GM19455 (cell line): ENCODE data around the gene SLC9A3.
"Not testable (repeated sequence)": the region's sequence is repeated elsewhere in the genome, so short reads cannot be mapped to it uniquely, and the experiment has no call there.

Experiments used
- ATAC-seq: cut with Tn5 transposase; IDR thresholded peaks from one replicate; pipeline ENCODE4 v1.9.1; 2021; ENCODE audit not compliant: unreplicated experiment

The SLC9A3 gene

DNA sequence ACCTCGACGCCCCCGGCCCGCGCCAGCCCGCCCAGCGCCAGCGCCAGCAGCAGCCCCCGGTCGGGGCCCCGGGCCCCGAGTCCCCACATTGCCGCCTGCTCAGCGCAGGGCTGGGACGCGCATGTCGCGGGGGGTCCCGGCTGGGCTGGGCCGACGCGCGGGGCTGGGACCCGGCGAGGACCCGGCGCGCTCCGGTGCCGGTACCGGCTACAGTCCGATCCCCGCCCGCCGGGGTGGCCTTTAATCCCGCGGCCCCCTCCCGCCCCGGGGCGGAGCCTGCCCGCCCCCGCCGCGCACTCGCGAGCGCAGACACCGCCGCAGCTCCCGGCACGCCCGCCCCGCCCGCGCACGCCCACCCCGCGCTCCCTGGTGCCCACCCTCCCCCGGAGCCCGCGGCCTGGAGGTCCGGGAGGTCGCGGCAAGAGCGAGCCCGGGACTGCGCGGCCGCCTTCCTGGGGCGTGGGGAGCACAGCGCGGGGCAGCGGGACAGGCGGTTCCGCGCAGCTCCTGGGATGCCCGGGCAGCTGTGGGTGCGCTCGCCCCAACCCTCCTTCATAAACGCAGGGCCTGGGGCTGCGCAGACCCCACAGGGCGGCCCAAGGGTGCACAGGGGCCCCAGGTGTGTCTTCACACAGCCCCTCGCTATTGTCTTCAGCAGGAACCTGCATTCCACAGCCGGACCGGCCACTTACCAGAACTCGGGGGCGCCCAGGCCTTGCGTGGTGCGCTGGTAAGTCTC lies at the start of gene SLC9A3:
SLC9A3 (minus strand) TSS at position 216 of the 739 bp plus-strand sequence.
- ATAC-seq = no peak

GRCh38 chr5:573976-574375 lies 49.7 kb upstream of the SLC9A3 start:
- ATAC-seq = no peak

DNA sequence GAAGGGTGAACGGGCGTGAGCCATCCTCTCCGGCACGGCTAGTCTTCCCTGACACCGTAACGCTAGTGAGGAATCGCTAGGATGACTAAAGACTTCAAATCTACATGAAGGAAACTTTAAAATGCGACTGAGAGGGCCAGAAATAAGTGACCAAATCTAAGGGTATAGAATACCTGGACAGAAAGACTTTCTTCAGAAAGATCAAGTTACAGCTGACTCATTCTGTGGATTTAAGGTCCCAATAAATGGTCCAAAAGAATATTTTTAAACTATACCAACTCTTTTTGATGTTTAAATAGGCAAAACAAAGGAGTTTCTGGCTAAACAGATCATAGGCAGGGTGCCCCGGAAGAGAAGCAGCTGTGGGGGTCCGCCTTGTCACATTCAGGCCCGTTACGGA lies 49.0 kb upstream of the SLC9A3 start:
- no peak for ATAC-seq

GRCh38 chr5:572398-573019 lies 48.3 kb upstream of the SLC9A3 start:
- no peak for ATAC-seq

DNA sequence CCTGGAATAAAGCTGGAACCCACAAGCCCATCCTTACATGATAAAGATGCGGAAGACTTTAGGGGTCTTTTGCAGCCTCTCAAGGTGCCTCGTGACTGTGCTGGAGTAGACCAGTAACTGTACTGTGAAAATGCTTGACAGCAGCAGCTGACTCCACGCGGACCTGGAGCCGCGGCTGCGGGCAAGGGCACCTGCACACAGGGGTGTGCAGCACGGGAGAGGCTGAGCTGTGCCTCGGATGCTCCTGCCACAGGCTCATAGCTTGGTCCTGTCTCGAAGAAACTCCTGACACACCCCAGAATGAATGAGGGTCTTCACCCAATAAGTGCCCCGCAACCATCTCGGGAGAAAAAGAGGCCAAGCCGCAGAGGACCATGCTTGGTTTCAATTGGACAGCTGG lies 47.5 kb upstream of the SLC9A3 start:
- no peak for ATAC-seq

- ATAC-seq = no peak
Measured at GRCh38 chr5:570886-571285, 46.6 kb upstream of the SLC9A3 start.

GRCh38 chr5:570446-570845 lies 46.2 kb upstream of the SLC9A3 start:
- no peak for ATAC-seq

- no peak for ATAC-seq
Measured at GRCh38 chr5:569868-570361, 45.7 kb upstream of the SLC9A3 start.

GRCh38 chr5:569358-569867 lies 45.2 kb upstream of the SLC9A3 start:
- no peak for ATAC-seq

GRCh38 chr5:568809-569208 lies 44.6 kb upstream of the SLC9A3 start:
- no peak for ATAC-seq

- no peak for ATAC-seq
Measured at GRCh38 chr5:568061-568781, 44.0 kb upstream of the SLC9A3 start.

- ATAC-seq = no peak
Measured at GRCh38 chr5:567664-568060, 43.4 kb upstream of the SLC9A3 start.

GRCh38 chr5:566636-567309 lies 42.5 kb upstream of the SLC9A3 start:
- no peak for ATAC-seq

DNA sequence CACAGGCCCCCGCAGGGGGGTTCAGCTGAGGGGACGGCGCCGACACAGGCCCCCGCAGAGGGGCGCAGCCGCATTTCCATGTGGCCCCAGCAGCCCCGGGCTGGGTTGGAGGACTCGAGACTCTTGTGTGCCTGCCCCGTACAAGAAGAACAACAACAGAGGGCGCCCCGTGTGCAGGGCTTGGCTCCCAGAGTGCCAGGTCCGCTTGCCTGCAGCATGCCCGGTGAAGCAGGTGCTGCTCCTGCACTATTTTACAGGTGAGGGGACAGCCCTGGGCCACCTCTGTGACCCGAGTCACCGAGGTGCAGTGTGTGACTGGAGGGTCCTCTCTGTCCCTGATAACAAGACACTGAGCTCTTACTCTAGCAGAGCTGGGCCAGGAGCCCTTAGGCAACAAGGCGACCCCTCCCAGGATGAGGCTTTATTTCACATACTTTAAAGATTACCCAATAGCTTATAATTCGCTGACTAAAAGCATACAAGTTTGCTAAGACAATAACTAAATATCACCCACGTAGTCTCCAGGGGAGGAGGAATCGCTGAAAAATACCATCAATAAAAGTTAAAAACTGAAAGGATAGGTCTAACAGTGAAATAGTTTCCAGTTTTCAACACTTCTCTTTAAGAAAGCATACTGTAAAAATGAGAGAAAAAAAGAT lies 41.7 kb upstream of the SLC9A3 start:
- no peak for ATAC-seq

DNA sequence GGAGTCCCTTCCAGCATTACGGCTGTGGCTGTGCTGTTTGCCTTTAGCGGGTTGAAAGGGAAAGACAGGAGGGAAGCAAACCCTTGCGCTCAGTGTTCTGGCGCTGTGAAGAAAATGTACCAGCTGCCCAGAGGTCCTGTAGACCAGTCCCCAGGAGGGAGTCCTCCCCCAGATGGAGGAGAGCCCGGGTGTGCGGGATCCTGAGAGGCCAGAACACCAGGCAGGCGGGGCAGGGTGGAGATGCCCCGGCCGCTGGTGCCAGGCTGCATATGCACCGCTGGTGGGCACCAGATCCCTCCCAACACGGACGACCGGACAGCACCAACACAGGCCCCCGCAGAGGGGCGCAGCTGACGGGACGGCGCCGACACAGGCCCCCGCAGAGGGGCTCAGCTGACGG lies 37.2 kb upstream of the SLC9A3 start:
- no peak for ATAC-seq

DNA sequence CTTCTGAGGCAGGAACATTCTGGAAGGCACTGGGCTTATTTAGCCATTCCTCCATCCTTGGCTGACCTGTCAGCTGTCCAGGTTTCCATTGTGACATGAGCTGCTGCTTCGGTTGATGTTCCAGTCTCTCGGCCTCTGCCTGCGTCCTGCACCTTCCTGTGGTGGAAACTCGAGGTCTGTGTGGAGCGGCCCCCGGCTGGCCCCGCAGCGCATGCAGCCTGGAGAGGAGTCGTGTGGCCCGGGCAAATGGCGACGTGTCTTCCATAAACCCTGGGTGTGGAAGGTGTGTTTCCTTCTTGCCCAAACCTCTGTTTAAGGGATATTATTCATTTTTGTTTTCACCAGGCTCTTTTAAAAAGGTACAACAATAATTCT lies 36.5 kb upstream of the SLC9A3 start:
- ATAC-seq = no peak

DNA sequence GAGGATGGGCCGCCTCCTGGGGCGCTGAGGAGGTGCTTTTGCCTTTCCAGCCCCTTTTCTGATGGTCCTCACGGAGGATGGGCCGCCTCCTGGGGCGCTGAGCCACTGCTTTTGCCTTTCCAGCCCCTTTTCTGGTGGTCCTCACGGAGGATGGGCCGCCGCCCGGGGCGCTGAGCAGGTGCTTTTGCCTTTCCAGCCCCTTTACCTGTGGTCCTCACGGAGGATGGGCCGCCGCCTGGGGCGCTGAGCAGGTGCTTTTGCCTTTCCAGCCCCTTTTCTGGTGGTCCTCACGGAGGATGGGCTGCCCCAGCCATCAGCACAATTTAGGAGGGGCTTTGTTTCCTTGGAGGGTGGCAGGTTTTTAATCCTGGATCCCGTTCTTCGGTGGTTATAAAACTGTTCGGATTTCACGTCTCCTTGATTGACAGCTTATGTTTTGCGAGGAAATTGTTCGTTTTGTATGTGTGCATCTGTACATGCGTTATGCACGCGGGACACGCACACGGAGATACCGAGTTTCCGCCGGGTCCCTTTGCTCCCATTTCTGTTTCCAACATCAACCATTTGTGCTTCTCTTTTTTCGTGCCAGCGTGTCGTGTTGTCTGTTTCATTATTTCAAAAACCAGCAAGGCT lies 34.7 kb upstream of the SLC9A3 start:
- ATAC-seq = no peak

GRCh38 chr5:558326-558725 lies 34.1 kb upstream of the SLC9A3 start:
- no peak for ATAC-seq

GRCh38 chr5:557917-558316 lies 33.7 kb upstream of the SLC9A3 start:
- not testable (repeated sequence) for ATAC-seq

GRCh38 chr5:556909-557441 lies 32.7 kb upstream of the SLC9A3 start:
- no peak for ATAC-seq
